ENCODE results near the gene CNTLN. TPM values are rescaled to one million over a fixed set of nuclear protein-coding genes. Genes with fewer than 3 reads are reported as not detected.

CNTLN gene
- total RNA-seq, 1 experiment from 2014 or later: 15.0 TPM

- no peak overlapping the region for H3K27ac ChIP-seq (ENCODE audit: insufficient read length, low read depth, low read length)
- no peak overlapping the region for H3T11ph ChIP-seq (ENCODE audit: low read length)
- H3K79me2 ChIP-seq (ENCODE audit: insufficient read depth, low read length): no peaks in the 10 kb centered on the region
- no peak for DNase-seq
- no peaks in the 10 kb centered on the region for H3K9me3 Mint-ChIP-seq
- no peak overlapping the region for H3K18ac ChIP-seq (ENCODE audit: insufficient read length, low read depth, low read length)
- H3K23ac ChIP-seq (ENCODE audit: insufficient read length, low read depth, low read length): no peak overlapping the region
- no peak overlapping the region for H4K91ac ChIP-seq (ENCODE audit: insufficient read length, low read depth, low read length)
- no peaks in the 10 kb centered on the region for H3K4me1 ChIP-seq (ENCODE audit: insufficient read depth, low read length)
- whole genome bisulfite sequencing (ENCODE audit: extremely low coverage, insufficient read length, low lambda C conversion rate): no CpG with 5 or more reads among the region's 6 CpGs
- no peaks in the 10 kb centered on the region for H3K27me3 ChIP-seq (ENCODE audit: insufficient read depth, low read length)
- no peak overlapping the region for H3K14ac ChIP-seq (ENCODE audit: insufficient read depth, low read length)
- no peak overlapping the region for H2BK5ac ChIP-seq (ENCODE audit: insufficient read length, low read length)
- H4K8ac ChIP-seq (replicated peaks; ENCODE audit: insufficient read length, low read depth, low read length): no peak overlapping the region
- H3K4ac ChIP-seq (ENCODE audit: low read depth, low read length): no peak overlapping the region
- no peak overlapping the region for H3K56ac ChIP-seq (ENCODE audit: insufficient read length, low read depth, low read length)
- H3K36me3 Mint-ChIP-seq (ENCODE audit: insufficient read depth in 1 of 3, low read depth in 3 of 3): no peaks in the 10 kb centered on the region; a peak in 1 of 7 replicates
- no peak overlapping the region for H2BK12ac ChIP-seq (ENCODE audit: insufficient read length, low read depth, low read length)
- no peak overlapping the region for H4K5ac ChIP-seq (ENCODE audit: insufficient read length, low read depth, low read length)
- H3K23me2 ChIP-seq (ENCODE audit: insufficient read length, low read depth, low read length, poor library complexity, severe bottlenecking): no peaks in the 10 kb centered on the region
- peaks cover 3% of the 10 kb centered on the region; the same call in 1 of the 2 replicates for H3K27me3 Mint-ChIP-seq (ENCODE audit: low read depth)
- no peak overlapping the region for H2BK20ac ChIP-seq (ENCODE audit: low read depth, low read length, poor library complexity, severe bottlenecking)
- no peak overlapping the region for H2AK5ac ChIP-seq (ENCODE audit: insufficient read length, low read length)
- H3K9me3 ChIP-seq (ENCODE audit: control insufficient read depth, low read depth, low read length): no peaks in the 10 kb centered on the region
- no peak overlapping the region for H2AFZ ChIP-seq (ENCODE audit: low read length)
- H3K4me2 ChIP-seq (ENCODE audit: insufficient read depth, insufficient read length, low read length): no peak overlapping the region
- no peak overlapping the region for H2BK15ac ChIP-seq (ENCODE audit: low read depth, low read length)
- TF ChIP-seq CTCF (conservative IDR thresholded peaks at IDR 0.05): no peak
- no peak overlapping the region for H3K4me3 Mint-ChIP-seq
- H3K4me1 Mint-ChIP-seq: peaks cover 4 to 12% of the 10 kb centered on the region in 2 experiments
- no peaks in the 10 kb centered on the region for H4K20me1 ChIP-seq (ENCODE audit: control insufficient read depth, insufficient read depth, insufficient read length)
- H3K27ac Mint-ChIP-seq: no peak overlapping the region
- no peak overlapping the region for H2BK120ac ChIP-seq (ENCODE audit: low read depth, low read length, poor library complexity, severe bottlenecking)
- no peaks in the 10 kb centered on the region for H3K79me1 ChIP-seq (ENCODE audit: insufficient read depth, low read depth, low read length, poor library complexity, severe bottlenecking)
- H3K9ac ChIP-seq (ENCODE audit: extremely low read depth, insufficient read length, low read length): no peak overlapping the region
Measured at GRCh38 chr9:17532461-17532860, 397.6 kb downstream of the CNTLN start.
